Vagina (tissue), 2 donors: ENCODE results near the gene RINL. TPM values are rescaled to one million over a fixed set of nuclear protein-coding genes. Genes with fewer than 3 reads are reported as not detected.
A peak's percentile ranks its signal among the peaks of the same experiment; 100 is the strongest.
"Not testable (repeated sequence)": the region's sequence is repeated elsewhere in the genome, so short reads cannot be mapped to it uniquely, and the experiment has no call there.

Experiments
- DNase-seq, 2 donors: peaks; one replicate each; pipeline ENCODE4 v3.0.0-alpha.2; 2017; ENCODE audit errors: extremely low spot score in 2 of 2
- H3K27ac ChIP-seq: fragments of 200-600 bp; sonication (generic); one replicate; pipeline ENCODE4 v1.5.1; 2019
- H3K27me3 ChIP-seq: fragments of 200-600 bp; sonication (generic); one replicate; pipeline ENCODE4 v1.5.1; 2019
- H3K36me3 ChIP-seq, 2 donors: fragments of 200-600 bp; sonication (generic); one replicate each; pipeline ENCODE4 v1.5.1; 2017 to 2019
- H3K4me1 ChIP-seq: fragments of 200-600 bp; sonication (generic); one replicate; pipeline ENCODE4 v1.5.1; 2019
- H3K4me3 ChIP-seq, 2 donors: fragments of 200-600 bp; sonication (generic); 1 replicate in 1 of 2; 2 replicates in 1 of 2; pipeline ENCODE4 v1.5.1; 2016 to 2019
- H3K9me3 ChIP-seq: fragments of 200-600 bp; sonication (generic); one replicate; pipeline ENCODE4 v1.5.1; 2019
- POLR2A ChIP-seq, 2 donors: fragments of 450-650 bp; IDR thresholded peaks; one replicate each; pipeline ENCODE4 v1.6.1; 2017; ENCODE audit warnings: antibody characterized with exemption in 2 of 2, mild to moderate bottlenecking in 2 of 2, moderate library complexity in 2 of 2
- POLR2AphosphoS5 ChIP-seq, 2 donors: sonication (generic); formaldehyde crosslinking; IDR thresholded peaks; one replicate each; pipeline ENCODE4 v1.9.0; 2017; ENCODE audit warnings: antibody characterized with exemption in 2 of 2, mild to moderate bottlenecking in 2 of 2, low read depth in 1 of 2; ENCODE audit not compliant: insufficient read depth in 1 of 2
- intact Hi-C: fragments of 100-400 bp; cut with DNase I; formaldehyde crosslinking; loops from one replicate; pipeline ENCODE4 v1.15.1; 2023
- total RNA-seq: library from RNA; depleted of rRNA; stranded (reverse); fragments of >200 nt; gene quantifications from one replicate; pipeline ENCODE4 v1.2.3, GENCODE V29; 2016
- TF ChIP-seq, protein P1 (sequence below), 3 experiments: fragments of 450-650 bp in 2 of 3; fragments of 200-600 bp in 1 of 3; sonication (generic) in 1 of 3; IDR thresholded peaks; one replicate each; pipeline ENCODE4 v1.5.1; 2017 to 2019; ENCODE audit warnings: antibody characterized with exemption in 3 of 3, mild to moderate bottlenecking in 2 of 3, moderate library complexity in 2 of 3

RINL gene
- total RNA-seq, 1 donor from 2014 or later, result 7.4 TPM

- intact Hi-C loops, result no loop called here
Observed at GRCh38 chr19:38868551-38868950, 9.5 kb downstream of the RINL start.

GRCh38 chr19:38867171-38867780 is 10.8 kb downstream of the RINL start:
- intact Hi-C loops, result no loop called here
- peaks cover 40% of the 10 kb centered on the region for H3K4me1 ChIP-seq
- no peak overlapping the region for H3K4me3 ChIP-seq
- H3K27ac ChIP-seq, result no peak overlapping the region
- no peaks in the 10 kb centered on the region for H3K36me3 ChIP-seq
- DNase-seq, result no peak
- TF ChIP-seq POLR2AphosphoS5 (IDR thresholded peaks at IDR 0.05; ENCODE audit: insufficient read depth in 1 of 2, low read depth in 1 of 2), result no peak
- H3K27me3 ChIP-seq, result no peaks in the 10 kb centered on the region
- H3K9me3 ChIP-seq, result no peaks in the 10 kb centered on the region

More at GRCh38 chr19:38868551-38868950, 9.5 kb downstream of the RINL start:
- Histone ChIP-seq H3K4me1 (peaks cover 27% of the 10 kb centered on the region), H3K9me3 (no peaks in the 10 kb centered on the region), H3K27me3 (no peaks in the 10 kb centered on the region), H3K27ac (no peak overlapping the region), H3K36me3 (no peaks in the 10 kb centered on the region), H3K4me3 (no peak overlapping the region)
- TF ChIP-seq, protein P1, sequence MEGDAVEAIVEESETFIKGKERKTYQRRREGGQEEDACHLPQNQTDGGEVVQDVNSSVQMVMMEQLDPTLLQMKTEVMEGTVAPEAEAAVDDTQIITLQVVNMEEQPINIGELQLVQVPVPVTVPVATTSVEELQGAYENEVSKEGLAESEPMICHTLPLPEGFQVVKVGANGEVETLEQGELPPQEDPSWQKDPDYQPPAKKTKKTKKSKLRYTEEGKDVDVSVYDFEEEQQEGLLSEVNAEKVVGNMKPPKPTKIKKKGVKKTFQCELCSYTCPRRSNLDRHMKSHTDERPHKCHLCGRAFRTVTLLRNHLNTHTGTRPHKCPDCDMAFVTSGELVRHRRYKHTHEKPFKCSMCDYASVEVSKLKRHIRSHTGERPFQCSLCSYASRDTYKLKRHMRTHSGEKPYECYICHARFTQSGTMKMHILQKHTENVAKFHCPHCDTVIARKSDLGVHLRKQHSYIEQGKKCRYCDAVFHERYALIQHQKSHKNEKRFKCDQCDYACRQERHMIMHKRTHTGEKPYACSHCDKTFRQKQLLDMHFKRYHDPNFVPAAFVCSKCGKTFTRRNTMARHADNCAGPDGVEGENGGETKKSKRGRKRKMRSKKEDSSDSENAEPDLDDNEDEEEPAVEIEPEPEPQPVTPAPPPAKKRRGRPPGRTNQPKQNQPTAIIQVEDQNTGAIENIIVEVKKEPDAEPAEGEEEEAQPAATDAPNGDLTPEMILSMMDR (IDR thresholded peaks at IDR 0.05), result no peak
- TF ChIP-seq POLR2A (IDR thresholded peaks at IDR 0.05) (no peak), POLR2AphosphoS5 (IDR thresholded peaks at IDR 0.05; ENCODE audit: insufficient read depth in 1 of 2, low read depth in 1 of 2) (no peak)
- no peak for DNase-seq

- Histone ChIP-seq H3K36me3 (no peaks in the 10 kb centered on the region), H3K4me3 (no peak overlapping the region), H3K27ac (peak overlapping the region; percentile 68), H3K27me3 (no peaks in the 10 kb centered on the region), H3K9me3 (no peaks in the 10 kb centered on the region), H3K4me1 (peaks cover 29% of the 10 kb centered on the region)
- no peak for DNase-seq
- intact Hi-C loops, result no loop called here
- TF ChIP-seq, protein P1 (IDR thresholded peaks at IDR 0.05), result no peak
- peak; percentile 44 to 90 for TF ChIP-seq POLR2AphosphoS5 (IDR thresholded peaks at IDR 0.05; ENCODE audit: insufficient read depth in 1 of 2, low read depth in 1 of 2)
Observed at GRCh38 chr19:38862321-38863059, 15.6 kb downstream of the RINL start.

GRCh38 chr19:38861368-38861767 is 16.7 kb downstream of the RINL start:
- TF ChIP-seq POLR2A (IDR thresholded peaks at IDR 0.05) (no peak), POLR2AphosphoS5 (IDR thresholded peaks at IDR 0.05; ENCODE audit: insufficient read depth in 1 of 2, low read depth in 1 of 2) (no peak)
- TF ChIP-seq, protein P1 (IDR thresholded peaks at IDR 0.05), result no peak
- Histone ChIP-seq H3K27ac (no peak overlapping the region), H3K27me3 (no peaks in the 10 kb centered on the region), H3K36me3 (no peaks in the 10 kb centered on the region), H3K4me3 (no peak overlapping the region), H3K9me3 (no peaks in the 10 kb centered on the region), H3K4me1 (peaks cover 29% of the 10 kb centered on the region)
- intact Hi-C loops, result no loop called here
- DNase-seq, result no peak

DNA sequence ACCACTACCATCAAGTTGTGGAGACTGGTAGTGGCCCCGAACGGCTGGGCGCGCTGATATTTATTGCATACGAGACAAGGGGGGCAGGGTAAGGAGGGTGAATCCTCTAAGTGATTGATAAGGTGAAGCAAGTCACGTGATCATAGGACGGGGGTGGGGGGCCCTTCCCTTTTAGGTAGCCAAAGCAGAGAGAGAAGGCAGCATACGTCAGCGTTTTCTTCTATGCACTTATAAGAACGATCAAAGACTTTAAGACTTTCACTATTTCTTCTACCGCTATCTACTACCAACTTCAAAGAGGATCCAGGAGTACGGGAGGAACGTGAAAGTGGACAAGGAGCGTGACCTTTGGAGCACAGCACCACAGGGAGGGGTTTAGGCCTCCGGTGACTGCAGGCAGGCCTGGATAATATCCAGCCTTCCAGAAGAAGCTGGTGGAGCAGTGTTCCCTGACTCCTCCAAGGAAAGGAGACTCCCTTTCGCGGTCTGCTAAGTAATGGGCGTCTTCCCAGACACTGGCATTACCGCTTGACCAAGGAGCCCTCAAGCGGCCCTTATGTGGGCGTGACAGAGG is 18.4 kb downstream of the RINL start:
- DNase-seq, H3K27ac ChIP-seq, H3K9me3 ChIP-seq, H3K4me3 ChIP-seq, H3K27me3 ChIP-seq, H3K36me3 ChIP-seq, intact Hi-C loops: not testable (repeated sequence)
- peaks cover 29% of the 10 kb centered on the region for H3K4me1 ChIP-seq

- intact Hi-C loops, result no loop called here
Observed at GRCh38 chr19:38856813-38857212, 21.3 kb downstream of the RINL start.

GRCh38 chr19:38855751-38856150 is 22.3 kb downstream of the RINL start:
- H3K36me3 ChIP-seq, intact Hi-C loops, H3K27ac ChIP-seq, H3K4me3 ChIP-seq, H3K9me3 ChIP-seq, DNase-seq, H3K27me3 ChIP-seq: not testable (repeated sequence)
- H3K4me1 ChIP-seq, result peaks cover 17% of the 10 kb centered on the region

More at GRCh38 chr19:38856813-38857212, 21.3 kb downstream of the RINL start:
- no peak for TF ChIP-seq POLR2AphosphoS5 (IDR thresholded peaks at IDR 0.05; ENCODE audit: insufficient read depth in 1 of 2, low read depth in 1 of 2)
- TF ChIP-seq, protein P1 (IDR thresholded peaks at IDR 0.05), result no peak
- TF ChIP-seq POLR2A (IDR thresholded peaks at IDR 0.05), result no peak
- Histone ChIP-seq H3K36me3 (no peaks in the 10 kb centered on the region), H3K9me3 (no peaks in the 10 kb centered on the region), H3K27ac (no peak overlapping the region), H3K4me1 (peaks cover 12% of the 10 kb centered on the region), H3K27me3 (no peaks in the 10 kb centered on the region), H3K4me3 (no peak overlapping the region)
- DNase-seq, result no peak

DNA sequence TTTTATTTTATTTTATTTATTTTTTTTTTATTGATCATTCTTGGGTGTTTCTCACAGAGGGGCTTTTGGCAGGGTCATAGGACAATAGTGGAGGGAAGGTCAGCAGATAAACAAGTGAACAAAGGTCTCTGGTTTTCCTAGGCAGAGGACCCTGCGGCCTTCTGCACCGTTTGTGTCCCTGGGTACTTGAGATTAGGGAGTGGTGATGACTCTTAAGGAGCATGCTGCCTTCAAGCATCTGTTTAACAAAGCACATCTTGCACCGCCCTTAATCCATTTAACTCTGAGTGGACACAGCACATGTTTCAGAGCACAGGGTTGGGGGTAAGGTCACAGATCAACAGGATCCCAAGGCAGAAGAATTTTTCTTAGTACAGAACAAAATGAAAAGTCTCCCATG is 23.1 kb downstream of the RINL start:
- intact Hi-C loops, result loop anchor here (5.0 kb wide), 1 partner anchor 208 kb away; the partner anchor contains the start of gene ACTN4
- DNase-seq, H3K27me3 ChIP-seq, H3K36me3 ChIP-seq, H3K4me3 ChIP-seq, H3K9me3 ChIP-seq, H3K27ac ChIP-seq: not testable (repeated sequence)
- peaks cover 18% of the 10 kb centered on the region for H3K4me1 ChIP-seq
